Gastrocnemius medialis (tissue), 4 donors: ENCODE results near the gene WFDC5.

Experiments
- POLR2A ChIP-seq, 2 donors: fragments of 450-650 bp; IDR thresholded peaks; one replicate each; pipeline ENCODE4 v1.6.1; 2017; ENCODE audit warnings: antibody characterized with exemption in 2 of 2, mild to moderate bottlenecking in 2 of 2, moderate library complexity in 2 of 2
- TF ChIP-seq, protein P1 (sequence below), 5 experiments: fragments of 450-650 bp in 3 of 5; fragments of 200-600 bp in 2 of 5; sonication (generic) in 2 of 5; IDR thresholded peaks in 4 of 5; conservative IDR thresholded peaks in 1 of 5; 1 replicate in 4 of 5; 2 replicates in 1 of 5; pipeline ENCODE4 v1.5.1; 2016 to 2019; ENCODE audit warnings: antibody characterized with exemption in 5 of 5, mild to moderate bottlenecking in 3 of 5, moderate library complexity in 3 of 5

DNA sequence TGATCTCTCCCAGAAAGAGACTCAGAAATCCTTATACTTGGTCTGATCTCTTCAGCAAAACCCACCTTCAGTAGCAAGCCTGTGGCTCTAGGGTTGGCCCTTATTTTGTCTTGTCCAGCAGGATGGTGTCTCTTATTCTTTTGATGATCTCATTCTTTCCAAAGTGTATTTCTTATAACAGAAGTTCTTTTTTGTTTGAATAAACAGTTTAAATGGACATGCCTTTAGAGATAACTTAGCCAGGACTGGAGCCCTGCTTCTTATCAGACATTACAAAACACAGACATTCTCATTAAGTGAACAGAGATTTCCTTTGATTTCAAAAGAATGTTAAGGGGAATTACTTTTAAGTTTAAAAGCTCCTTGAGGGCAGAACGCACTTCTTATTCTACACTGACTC is 45.7 kb downstream of the WFDC5 start:
- TF ChIP-seq, protein P1, sequence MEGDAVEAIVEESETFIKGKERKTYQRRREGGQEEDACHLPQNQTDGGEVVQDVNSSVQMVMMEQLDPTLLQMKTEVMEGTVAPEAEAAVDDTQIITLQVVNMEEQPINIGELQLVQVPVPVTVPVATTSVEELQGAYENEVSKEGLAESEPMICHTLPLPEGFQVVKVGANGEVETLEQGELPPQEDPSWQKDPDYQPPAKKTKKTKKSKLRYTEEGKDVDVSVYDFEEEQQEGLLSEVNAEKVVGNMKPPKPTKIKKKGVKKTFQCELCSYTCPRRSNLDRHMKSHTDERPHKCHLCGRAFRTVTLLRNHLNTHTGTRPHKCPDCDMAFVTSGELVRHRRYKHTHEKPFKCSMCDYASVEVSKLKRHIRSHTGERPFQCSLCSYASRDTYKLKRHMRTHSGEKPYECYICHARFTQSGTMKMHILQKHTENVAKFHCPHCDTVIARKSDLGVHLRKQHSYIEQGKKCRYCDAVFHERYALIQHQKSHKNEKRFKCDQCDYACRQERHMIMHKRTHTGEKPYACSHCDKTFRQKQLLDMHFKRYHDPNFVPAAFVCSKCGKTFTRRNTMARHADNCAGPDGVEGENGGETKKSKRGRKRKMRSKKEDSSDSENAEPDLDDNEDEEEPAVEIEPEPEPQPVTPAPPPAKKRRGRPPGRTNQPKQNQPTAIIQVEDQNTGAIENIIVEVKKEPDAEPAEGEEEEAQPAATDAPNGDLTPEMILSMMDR (IDR thresholded peaks at IDR 0.05 in 4 of 5, conservative IDR thresholded peaks at IDR 0.05 in 1 of 5): no peak
- no peak for TF ChIP-seq POLR2A (IDR thresholded peaks at IDR 0.05)
